ENCODE results near the gene CASK. TPM values are rescaled to one million over a fixed set of nuclear protein-coding genes. Genes with fewer than 3 reads are reported as not detected.

The CASK gene
- total and polyA plus RNA-seq, 5 donors from 2014 or later = 8.4 to 168 (median 20.2) TPM

GRCh38 chrX:41796577-41796976 lies 126.8 kb downstream of the CASK start:
- peaks cover 5% of the 10 kb centered on the region for H3K36me3 ChIP-seq (ENCODE audit: control insufficient read depth, insufficient read depth, low read length)
- no peak overlapping the region for H3K4me3 ChIP-seq (ENCODE audit: low read depth, low read length)
- peaks cover 41% of the 10 kb centered on the region for H3K4me1 ChIP-seq (ENCODE audit: control insufficient read depth, insufficient read depth, low read length, poor library complexity, severe bottlenecking)
- no peaks in the 10 kb centered on the region for H3K9me3 Mint-ChIP-seq
- no peaks in the 10 kb centered on the region for H3K27me3 ChIP-seq (ENCODE audit: control insufficient read depth, insufficient read depth, low read length)
- peaks cover 4% of the 10 kb centered on the region for H3K36me3 Mint-ChIP-seq
- no peak for ATAC-seq (ENCODE audit: low read depth in 2 of 2)
- H3K9me3 ChIP-seq (ENCODE audit: control insufficient read depth in 2 of 2, low read length in 2 of 2) = peaks cover 0 to 2% of the 10 kb centered on the region in 2 experiments
- peak in 1 of 3 donors; percentile 19 for DNase-seq
- peaks cover 19 to 68% (median 42%) of the 10 kb centered on the region in 4 donors for H3K4me1 Mint-ChIP-seq
- peak overlapping the region; percentile 11 to 94 (median 50) for H3K27ac Mint-ChIP-seq
- no peaks in the 10 kb centered on the region for H3K27me3 Mint-ChIP-seq
- peak overlapping the region in 2 of 4 donors; percentile 1 to 2 for H3K4me3 Mint-ChIP-seq
- peak overlapping the region; percentile 25 for H3K27ac ChIP-seq (ENCODE audit: insufficient read depth, low read length, poor library complexity, severe bottlenecking)

- Mint-ChIP-seq H3K4me3 (peak overlapping the region in 2 of 4 donors; percentile 1 to 2), H3K36me3 (no peaks in the 10 kb centered on the region), H3K27me3 (no peaks in the 10 kb centered on the region), H3K4me1 (peaks cover 19 to 69% (median 38%) of the 10 kb centered on the region in 4 donors), H3K27ac (peak overlapping the region; percentile 4 to 50 (median 38)), H3K9me3 (no peaks in the 10 kb centered on the region)
- no peaks in the 10 kb centered on the region for H3K27me3 ChIP-seq (ENCODE audit: control insufficient read depth, insufficient read depth, low read length)
- H3K4me3 ChIP-seq (ENCODE audit: low read depth, low read length) = peak overlapping the region; percentile 41
- H3K27ac ChIP-seq (ENCODE audit: insufficient read depth, low read length, poor library complexity, severe bottlenecking) = peak overlapping the region; percentile 25
- peak; percentile 46 to 64 for ATAC-seq (ENCODE audit: low read depth in 2 of 2)
- peaks cover 41% of the 10 kb centered on the region for H3K4me1 ChIP-seq (ENCODE audit: control insufficient read depth, insufficient read depth, low read length, poor library complexity, severe bottlenecking)
- H3K9me3 ChIP-seq (ENCODE audit: control insufficient read depth in 2 of 2, low read length in 2 of 2) = no peaks in the 10 kb centered on the region
- peak in 1 of 3 donors; percentile 41 for DNase-seq
- H3K36me3 ChIP-seq (ENCODE audit: control insufficient read depth, insufficient read depth, low read length) = peaks cover 3% of the 10 kb centered on the region
These were observed 127.3 kb downstream of the CASK start for GRCh38 chrX:41796046-41796445.

GRCh38 chrX:41789374-41789773 lies 134.0 kb downstream of the CASK start:
- DNase-seq = no peak
- H3K4me3 ChIP-seq (ENCODE audit: low read depth, low read length) = no peak overlapping the region
- Mint-ChIP-seq H3K9me3 (no peaks in the 10 kb centered on the region), H3K4me3 (peak overlapping the region in 2 of 4 donors; percentile 32 to 54), H3K27me3 (no peaks in the 10 kb centered on the region), H3K36me3 (peaks cover 4% of the 10 kb centered on the region), H3K4me1 (peaks cover 11 to 62% (median 27%) of the 10 kb centered on the region in 4 donors), H3K27ac (peak overlapping the region; percentile 48 to 74 (median 65))
- no peaks in the 10 kb centered on the region for H3K9me3 ChIP-seq (ENCODE audit: control insufficient read depth in 2 of 2, low read length in 2 of 2)
- no peaks in the 10 kb centered on the region for H3K27me3 ChIP-seq (ENCODE audit: control insufficient read depth, insufficient read depth, low read length)
- H3K36me3 ChIP-seq (ENCODE audit: control insufficient read depth, insufficient read depth, low read length) = peaks cover 13% of the 10 kb centered on the region
- no peak for ATAC-seq (ENCODE audit: low read depth in 2 of 2)
- H3K4me1 ChIP-seq (ENCODE audit: control insufficient read depth, insufficient read depth, low read length, poor library complexity, severe bottlenecking) = peaks cover 6% of the 10 kb centered on the region
- no peak overlapping the region for H3K27ac ChIP-seq (ENCODE audit: insufficient read depth, low read length, poor library complexity, severe bottlenecking)

- Mint-ChIP-seq H3K4me3 (no peak overlapping the region), H3K9me3 (peaks cover 0 to 1% (median 0%) of the 10 kb centered on the region in 7 donors), H3K36me3 (peaks cover 4% of the 10 kb centered on the region), H3K4me1 (peaks cover 18 to 63% (median 34%) of the 10 kb centered on the region in 4 donors), H3K27me3 (no peaks in the 10 kb centered on the region), H3K27ac (peak overlapping the region in 2 of 3 donors; percentile 56 to 62)
- Histone ChIP-seq H3K27ac (ENCODE audit: insufficient read depth, low read length, poor library complexity, severe bottlenecking) (no peak overlapping the region), H3K27me3 (ENCODE audit: control insufficient read depth, insufficient read depth, low read length) (no peaks in the 10 kb centered on the region), H3K9me3 (ENCODE audit: control insufficient read depth in 2 of 2, low read length in 2 of 2) (no peaks in the 10 kb centered on the region), H3K36me3 (ENCODE audit: control insufficient read depth, insufficient read depth, low read length) (peaks cover 18% of the 10 kb centered on the region), H3K4me1 (ENCODE audit: control insufficient read depth, insufficient read depth, low read length, poor library complexity, severe bottlenecking) (peaks cover 8% of the 10 kb centered on the region), H3K4me3 (ENCODE audit: low read depth, low read length) (no peak overlapping the region)
- no peak for ATAC-seq (ENCODE audit: low read depth in 2 of 2)
- no peak for DNase-seq
These were observed 137.7 kb downstream of the CASK start for GRCh38 chrX:41785685-41786084.

- Mint-ChIP-seq H3K9me3 (peaks cover 0 to 1% (median 0%) of the 10 kb centered on the region in 7 donors), H3K27me3 (no peaks in the 10 kb centered on the region), H3K4me3 (peak overlapping the region in 2 of 4 donors; percentile 41 to 61), H3K4me1 (peaks cover 8 to 38% (median 21%) of the 10 kb centered on the region in 4 donors), H3K27ac (peak overlapping the region in 2 of 3 donors; percentile 58 to 74), H3K36me3 (peaks cover 4% of the 10 kb centered on the region)
- ATAC-seq (ENCODE audit: low read depth in 2 of 2) (peak; percentile 60 to 62), DNase-seq (peak in 2 of 3 donors; percentile 59 to 74)
- no peaks in the 10 kb centered on the region for H3K27me3 ChIP-seq (ENCODE audit: control insufficient read depth, insufficient read depth, low read length)
- no peaks in the 10 kb centered on the region for H3K9me3 ChIP-seq (ENCODE audit: control insufficient read depth in 2 of 2, low read length in 2 of 2)
- H3K27ac ChIP-seq (ENCODE audit: insufficient read depth, low read length, poor library complexity, severe bottlenecking) = peak overlapping the region; percentile 41
- H3K4me1 ChIP-seq (ENCODE audit: control insufficient read depth, insufficient read depth, low read length, poor library complexity, severe bottlenecking) = peaks cover 8% of the 10 kb centered on the region
- H3K4me3 ChIP-seq (ENCODE audit: low read depth, low read length) = peak overlapping the region; percentile 31
- peaks cover 16% of the 10 kb centered on the region for H3K36me3 ChIP-seq (ENCODE audit: control insufficient read depth, insufficient read depth, low read length)
These were observed 141.9 kb downstream of the CASK start for GRCh38 chrX:41781500-41781899.

GRCh38 chrX:41779941-41780340 lies 143.4 kb downstream of the CASK start:
- peaks cover 8 to 37% (median 21%) of the 10 kb centered on the region in 4 donors for H3K4me1 Mint-ChIP-seq
- no peaks in the 10 kb centered on the region for H3K9me3 ChIP-seq (ENCODE audit: control insufficient read depth in 2 of 2, low read length in 2 of 2)
- H3K27me3 Mint-ChIP-seq = no peaks in the 10 kb centered on the region
- H3K27ac Mint-ChIP-seq = no peak overlapping the region
- peaks cover 8% of the 10 kb centered on the region for H3K4me1 ChIP-seq (ENCODE audit: control insufficient read depth, insufficient read depth, low read length, poor library complexity, severe bottlenecking)
- DNase-seq (no peak), ATAC-seq (ENCODE audit: low read depth in 2 of 2) (no peak)
- no peak overlapping the region for H3K4me3 Mint-ChIP-seq
- no peaks in the 10 kb centered on the region for H3K27me3 ChIP-seq (ENCODE audit: control insufficient read depth, insufficient read depth, low read length)
- no peaks in the 10 kb centered on the region for H3K36me3 Mint-ChIP-seq
- H3K9me3 Mint-ChIP-seq = peaks cover 0 to 1% (median 0%) of the 10 kb centered on the region in 7 donors
- H3K4me3 ChIP-seq (ENCODE audit: low read depth, low read length) = no peak overlapping the region
- peaks cover 5% of the 10 kb centered on the region for H3K36me3 ChIP-seq (ENCODE audit: control insufficient read depth, insufficient read depth, low read length)
- no peak overlapping the region for H3K27ac ChIP-seq (ENCODE audit: insufficient read depth, low read length, poor library complexity, severe bottlenecking)

- H3K4me3 Mint-ChIP-seq = no peak overlapping the region
- H3K36me3 ChIP-seq (ENCODE audit: control insufficient read depth, insufficient read depth, low read length) = peaks cover 3% of the 10 kb centered on the region
- H3K27me3 ChIP-seq (ENCODE audit: control insufficient read depth, insufficient read depth, low read length) = no peaks in the 10 kb centered on the region
- no peak overlapping the region for H3K27ac ChIP-seq (ENCODE audit: insufficient read depth, low read length, poor library complexity, severe bottlenecking)
- H3K4me1 Mint-ChIP-seq = peaks cover 8 to 34% (median 19%) of the 10 kb centered on the region in 4 donors
- H3K36me3 Mint-ChIP-seq = no peaks in the 10 kb centered on the region
- ATAC-seq (ENCODE audit: low read depth in 2 of 2) (no peak), DNase-seq (no peak)
- peaks cover 8% of the 10 kb centered on the region for H3K4me1 ChIP-seq (ENCODE audit: control insufficient read depth, insufficient read depth, low read length, poor library complexity, severe bottlenecking)
- H3K9me3 ChIP-seq (ENCODE audit: control insufficient read depth in 2 of 2, low read length in 2 of 2) = no peaks in the 10 kb centered on the region
- H3K27me3 Mint-ChIP-seq = no peaks in the 10 kb centered on the region
- H3K9me3 Mint-ChIP-seq = peaks cover 0 to 1% (median 0%) of the 10 kb centered on the region in 7 donors
- H3K27ac Mint-ChIP-seq = peak overlapping the region in 1 of 3 donors; percentile 51
- no peak overlapping the region for H3K4me3 ChIP-seq (ENCODE audit: low read depth, low read length)
These were observed 144.3 kb downstream of the CASK start for GRCh38 chrX:41779030-41779564.

- no peak for ATAC-seq (ENCODE audit: low read depth in 2 of 2)
- Histone ChIP-seq H3K27me3 (ENCODE audit: control insufficient read depth, insufficient read depth, low read length) (no peaks in the 10 kb centered on the region), H3K27ac (ENCODE audit: insufficient read depth, low read length, poor library complexity, severe bottlenecking) (no peak overlapping the region), H3K36me3 (ENCODE audit: control insufficient read depth, insufficient read depth, low read length) (peaks cover 2% of the 10 kb centered on the region), H3K4me3 (ENCODE audit: low read depth, low read length) (no peak overlapping the region), H3K4me1 (ENCODE audit: control insufficient read depth, insufficient read depth, low read length, poor library complexity, severe bottlenecking) (no peaks in the 10 kb centered on the region), H3K9me3 (ENCODE audit: control insufficient read depth in 2 of 2, low read length in 2 of 2) (no peaks in the 10 kb centered on the region)
- no peaks in the 10 kb centered on the region for H3K27me3 Mint-ChIP-seq
- no peak overlapping the region for H3K4me3 Mint-ChIP-seq
- no peak overlapping the region for H3K27ac Mint-ChIP-seq
- peaks cover 6 to 43% (median 33%) of the 10 kb centered on the region in 4 donors for H3K4me1 Mint-ChIP-seq
- no peak for DNase-seq
- no peaks in the 10 kb centered on the region for H3K9me3 Mint-ChIP-seq
- H3K36me3 Mint-ChIP-seq = no peaks in the 10 kb centered on the region
These were observed 161.7 kb downstream of the CASK start for GRCh38 chrX:41761702-41762101.

Data from CD4-positive, CD25-positive, alpha-beta regulatory T cell (primary cell).